HG03025 (cell line): ENCODE measurements around the gene CSF3.

Source experiments
- ATAC-seq: cut with Tn5 transposase; IDR thresholded peaks from one replicate; pipeline ENCODE4 v1.9.1; 2021; ENCODE audit warnings: mild to moderate bottlenecking, moderate library complexity; ENCODE audit not compliant: unreplicated experiment, low FRiP score

Gene CSF3

GRCh38 chr17:40015005-40015997 is at the start of gene CSF3:
TSS of gene CSF3 (plus strand) at chr17:40015440. CDS start at chr17:40015475, 35 bp downstream.
- ATAC-seq: no peak

- ATAC-seq: no peak
Measured at GRCh38 chr17:39966771-39967170, 48.5 kb upstream of the CSF3 start.

- no peak for ATAC-seq
Measured at GRCh38 chr17:39968761-39969160, 46.5 kb upstream of the CSF3 start.

- ATAC-seq: no peak
Measured at GRCh38 chr17:39969375-39969774, 45.9 kb upstream of the CSF3 start.

- no peak for ATAC-seq
Measured at GRCh38 chr17:39970157-39970692, 45.0 kb upstream of the CSF3 start.

GRCh38 chr17:39971076-39971603 is 44.1 kb upstream of the CSF3 start:
- no peak for ATAC-seq

GRCh38 chr17:39972271-39972670 is 43.0 kb upstream of the CSF3 start:
- ATAC-seq: no peak

GRCh38 chr17:39973496-39973895 is 41.7 kb upstream of the CSF3 start:
- ATAC-seq: no peak

GRCh38 chr17:39974433-39974832 is 40.8 kb upstream of the CSF3 start:
- no peak for ATAC-seq

GRCh38 chr17:39975801-39976200 is 39.4 kb upstream of the CSF3 start:
- no peak for ATAC-seq

GRCh38 chr17:39979016-39979670 is 36.1 kb upstream of the CSF3 start:
- ATAC-seq: no peak

GRCh38 chr17:39979893-39980350 is 35.3 kb upstream of the CSF3 start:
- peak; percentile 25 for ATAC-seq

GRCh38 chr17:39980351-39981206 is 34.7 kb upstream of the CSF3 start, which contains the start of gene PSMD3:
TSS of gene PSMD3 (plus strand) at chr17:39980807. CDS start at chr17:39980971, 164 bp downstream.
- peak; percentile 79 for ATAC-seq

- no peak for ATAC-seq
Measured at GRCh38 chr17:39981207-39981741, 34.0 kb upstream of the CSF3 start.

GRCh38 chr17:39981766-39982375 is 33.4 kb upstream of the CSF3 start:
- ATAC-seq: no peak

GRCh38 chr17:39988206-39988810 is 26.9 kb upstream of the CSF3 start:
- no peak for ATAC-seq

GRCh38 chr17:39994448-39994847 is 20.8 kb upstream of the CSF3 start:
- ATAC-seq: no peak

- no peak for ATAC-seq
Measured at GRCh38 chr17:39995438-39995837, 19.8 kb upstream of the CSF3 start.

- no peak for ATAC-seq
Measured at GRCh38 chr17:39996162-39996561, 19.1 kb upstream of the CSF3 start.
